Stimulated activated CD4-positive, alpha-beta T cell treated with anti-CD3 and anti-CD28 coated beads, Interleukin-2, amount 100 ng/mL, for 4 hours (primary cell): ENCODE results near the gene SMIM14.
"Not testable (repeated sequence)": the region's sequence is repeated elsewhere in the genome, so short reads cannot be mapped to it uniquely, and the experiment has no call there.

ENCODE experiments used
- DNase-seq: peaks from one replicate; pipeline ENCODE4 v3.0.0-alpha.2; 2020; ENCODE audit warnings: low read depth

Gene SMIM14

GRCh38 chr4:39642885-39643552 lies 4.4 kb upstream of the SMIM14 start:
- no peak for DNase-seq

- no peak for DNase-seq
Measured at GRCh38 chr4:39641451-39641850, 2.8 kb upstream of the SMIM14 start.

- no peak for DNase-seq
Measured at GRCh38 chr4:39637586-39638353, 895 bp downstream of the SMIM14 start.

DNA sequence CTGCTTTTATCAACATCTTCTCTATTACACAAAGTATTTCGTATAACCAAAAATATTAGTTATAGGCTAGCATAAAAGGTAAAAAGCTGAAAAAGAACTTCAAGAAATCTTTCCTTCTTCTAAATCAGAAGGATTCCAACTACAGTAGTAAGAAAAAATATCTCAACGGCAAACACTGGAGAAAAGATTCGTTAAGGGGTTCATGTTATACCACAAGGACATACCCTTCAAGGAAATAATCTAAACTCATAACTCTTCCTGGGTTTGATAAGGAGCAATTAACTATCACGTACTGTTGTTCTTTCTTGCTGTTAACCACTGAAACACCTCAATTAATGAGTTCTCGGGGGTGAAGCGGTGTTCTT lies 1.5 kb downstream of the SMIM14 start:
- no peak for DNase-seq

DNA sequence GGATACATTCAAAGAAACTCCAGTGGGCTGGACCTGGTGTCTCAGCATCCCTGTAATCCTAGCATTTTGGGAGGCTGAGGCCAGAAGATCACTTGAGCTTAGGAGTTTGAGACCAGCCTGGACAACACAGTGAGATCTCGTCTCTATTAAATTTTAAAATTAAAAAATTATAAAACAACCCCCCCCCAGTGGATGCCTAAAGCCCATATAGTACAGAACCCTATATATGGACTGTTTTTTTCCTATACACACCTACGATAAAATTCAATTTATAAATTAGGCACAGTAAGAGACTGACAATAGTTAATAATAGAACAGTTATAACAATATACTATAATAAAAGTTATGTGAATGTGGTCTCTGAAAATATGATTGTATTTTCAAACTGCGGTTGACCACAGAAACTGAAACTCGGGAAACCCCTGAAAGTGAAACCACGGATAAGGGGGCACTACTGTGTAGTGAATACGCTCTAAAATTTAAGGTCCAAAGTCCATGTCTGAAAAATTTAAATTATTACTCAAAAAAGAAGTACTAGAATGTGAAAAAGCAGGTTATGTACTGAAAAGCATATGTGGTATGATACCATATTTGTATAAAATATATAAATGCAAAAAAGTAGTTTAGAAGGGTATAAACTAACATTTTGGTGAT lies 2.0 kb downstream of the SMIM14 start:
- no peak for DNase-seq

- no peak for DNase-seq
Measured at GRCh38 chr4:39635023-39635422, 3.6 kb downstream of the SMIM14 start.

GRCh38 chr4:39631700-39632079 lies 7.0 kb downstream of the SMIM14 start:
- DNase-seq = no peak

GRCh38 chr4:39627413-39627812 lies 11.3 kb downstream of the SMIM14 start:
- DNase-seq = no peak

- no peak for DNase-seq
Measured at GRCh38 chr4:39626913-39627312, 11.8 kb downstream of the SMIM14 start.

DNA sequence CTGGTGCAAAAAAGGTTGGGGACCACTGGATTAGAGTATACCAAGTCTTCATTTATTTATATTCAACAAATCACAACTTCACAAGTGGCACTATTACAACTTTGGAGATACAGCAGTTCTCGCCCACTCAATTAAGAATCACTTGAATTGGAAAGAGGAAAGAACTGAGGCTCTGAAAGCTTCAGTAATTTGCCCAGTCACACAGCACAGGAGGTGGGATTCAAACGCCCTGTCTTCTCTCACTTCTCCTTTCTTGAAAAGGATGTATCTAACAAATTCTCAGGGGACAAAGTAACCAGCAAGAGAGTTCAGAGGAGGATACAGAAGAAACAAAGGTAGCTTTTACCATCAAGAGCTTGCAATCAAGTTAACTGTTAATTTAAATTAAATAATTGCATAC lies 12.4 kb downstream of the SMIM14 start:
- no peak for DNase-seq

GRCh38 chr4:39621582-39621981 lies 17.1 kb downstream of the SMIM14 start:
- DNase-seq = no peak

DNA sequence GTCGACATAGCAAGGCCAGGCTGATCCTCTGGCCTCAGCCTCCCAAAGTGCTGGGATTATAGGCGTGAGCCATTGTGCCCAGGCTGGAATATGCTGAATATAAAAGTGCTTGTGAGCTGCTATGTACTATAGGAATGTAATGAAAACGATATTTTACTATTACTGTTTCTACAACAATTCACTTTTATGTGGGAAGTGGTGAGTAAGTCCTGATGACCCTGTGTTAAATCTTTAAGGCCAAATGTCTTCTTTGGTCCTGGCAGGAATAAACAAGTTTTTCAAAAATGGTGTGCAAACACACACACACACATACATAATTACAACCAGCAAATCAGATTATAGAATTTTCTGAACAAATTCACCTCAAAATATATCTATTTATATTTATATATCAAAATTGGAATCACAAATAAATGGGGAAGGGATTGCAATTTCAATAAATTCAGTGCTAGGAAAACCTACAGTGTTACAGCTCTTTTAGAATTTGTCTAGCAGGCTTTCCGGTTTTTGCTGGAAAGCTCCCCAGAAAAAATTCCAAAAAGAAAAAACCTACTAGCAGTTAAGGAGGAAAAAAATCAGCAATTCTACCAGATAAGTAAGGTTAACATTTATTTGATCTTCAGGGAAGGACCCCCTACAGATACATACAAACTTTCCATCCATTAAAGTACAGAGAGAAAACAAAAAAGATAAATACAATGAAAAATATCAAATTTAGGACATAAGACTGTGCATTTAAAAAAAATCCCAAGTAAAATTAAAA lies 17.9 kb downstream of the SMIM14 start:
- DNase-seq = no peak

- no peak for DNase-seq
Measured at GRCh38 chr4:39617534-39617933, 21.1 kb downstream of the SMIM14 start.

GRCh38 chr4:39616651-39617050 lies 22.0 kb downstream of the SMIM14 start:
- no peak for DNase-seq

DNA sequence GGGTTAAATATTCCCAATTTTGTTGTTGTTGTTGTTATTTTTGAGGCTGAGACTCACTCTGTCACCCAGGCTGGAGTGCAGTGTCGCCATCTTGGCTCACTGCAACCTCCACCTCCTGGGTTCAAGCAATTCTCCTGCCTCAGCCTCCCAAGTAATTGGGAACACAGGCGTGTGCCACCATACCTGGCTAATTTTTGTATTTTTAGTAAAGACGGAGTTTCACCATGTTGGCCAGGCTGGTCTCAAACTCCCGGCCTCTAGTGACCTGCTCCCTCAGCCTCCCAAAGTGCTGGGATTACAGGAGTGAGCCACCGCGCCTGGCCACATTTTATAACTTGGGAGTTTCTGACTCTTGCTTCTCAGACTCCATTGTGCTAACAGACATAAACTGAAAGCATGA lies 22.6 kb downstream of the SMIM14 start:
- not testable (repeated sequence) for DNase-seq

GRCh38 chr4:39614487-39615162 lies 24.0 kb downstream of the SMIM14 start:
- DNase-seq = no peak

DNA sequence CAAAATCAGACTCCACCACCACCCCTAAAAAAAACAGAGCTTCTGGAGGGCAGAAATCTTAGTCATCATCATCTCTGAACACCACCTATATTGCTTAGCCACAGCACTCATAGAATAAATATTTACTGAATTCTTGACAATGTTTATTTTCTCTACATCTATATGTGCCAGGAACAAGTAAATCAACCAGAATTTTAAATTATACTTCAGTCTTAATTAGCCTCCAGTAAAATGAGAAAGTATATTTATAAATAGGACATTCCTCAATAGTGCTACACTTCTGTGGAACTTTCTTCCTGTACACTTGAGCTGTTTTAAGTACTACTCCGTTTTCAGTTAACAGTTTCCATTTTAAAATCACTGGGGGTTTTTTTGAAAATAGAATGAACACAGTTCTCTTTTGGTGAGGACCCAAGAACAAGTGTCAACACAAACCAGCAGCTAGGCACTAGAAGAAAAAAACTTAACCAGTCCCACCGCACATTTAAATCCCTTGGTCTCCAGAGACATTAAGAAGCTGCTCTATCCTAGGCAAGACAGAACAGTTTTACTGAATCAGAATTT lies 25.5 kb downstream of the SMIM14 start:
- DNase-seq = no peak

GRCh38 chr4:39609454-39609931 lies 29.2 kb downstream of the SMIM14 start:
- DNase-seq = no peak

GRCh38 chr4:39608451-39608850 lies 30.2 kb downstream of the SMIM14 start:
- DNase-seq = no peak

GRCh38 chr4:39606747-39607146 lies 31.9 kb downstream of the SMIM14 start:
- DNase-seq = no peak

- DNase-seq = no peak
Measured at GRCh38 chr4:39597695-39598381, 40.8 kb downstream of the SMIM14 start.
